ENCODE results near the gene CSMD2. TPM values are rescaled to one million over a fixed set of nuclear protein-coding genes. Genes with fewer than 3 reads are reported as not detected.

Gene CSMD2
- total and polyA plus RNA-seq, 2 experiments from 2014 or later, result 5.3 to 16.6 TPM

DNA sequence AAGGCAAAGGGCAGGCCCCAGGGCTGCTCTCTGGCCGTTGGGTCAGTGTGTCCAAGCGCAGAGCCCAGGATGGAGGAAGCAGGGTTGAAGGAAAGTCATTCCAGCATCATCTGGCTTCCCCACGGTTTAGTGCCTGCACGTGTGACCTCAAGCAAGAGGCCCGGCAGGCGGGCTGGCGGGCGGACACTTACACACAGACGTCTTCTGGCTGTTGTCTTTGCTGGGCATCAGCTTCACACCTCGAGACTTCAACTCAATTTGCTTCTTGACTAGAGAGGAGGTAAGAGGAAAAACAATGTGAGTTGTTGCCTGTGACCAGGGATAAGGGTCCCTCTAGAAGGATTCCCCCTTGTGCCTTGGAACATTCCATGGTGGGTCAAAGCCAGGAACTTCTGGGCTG, 339.5 kb downstream of the CSMD2 start (continued):
- TF ChIP-seq, protein P1, sequence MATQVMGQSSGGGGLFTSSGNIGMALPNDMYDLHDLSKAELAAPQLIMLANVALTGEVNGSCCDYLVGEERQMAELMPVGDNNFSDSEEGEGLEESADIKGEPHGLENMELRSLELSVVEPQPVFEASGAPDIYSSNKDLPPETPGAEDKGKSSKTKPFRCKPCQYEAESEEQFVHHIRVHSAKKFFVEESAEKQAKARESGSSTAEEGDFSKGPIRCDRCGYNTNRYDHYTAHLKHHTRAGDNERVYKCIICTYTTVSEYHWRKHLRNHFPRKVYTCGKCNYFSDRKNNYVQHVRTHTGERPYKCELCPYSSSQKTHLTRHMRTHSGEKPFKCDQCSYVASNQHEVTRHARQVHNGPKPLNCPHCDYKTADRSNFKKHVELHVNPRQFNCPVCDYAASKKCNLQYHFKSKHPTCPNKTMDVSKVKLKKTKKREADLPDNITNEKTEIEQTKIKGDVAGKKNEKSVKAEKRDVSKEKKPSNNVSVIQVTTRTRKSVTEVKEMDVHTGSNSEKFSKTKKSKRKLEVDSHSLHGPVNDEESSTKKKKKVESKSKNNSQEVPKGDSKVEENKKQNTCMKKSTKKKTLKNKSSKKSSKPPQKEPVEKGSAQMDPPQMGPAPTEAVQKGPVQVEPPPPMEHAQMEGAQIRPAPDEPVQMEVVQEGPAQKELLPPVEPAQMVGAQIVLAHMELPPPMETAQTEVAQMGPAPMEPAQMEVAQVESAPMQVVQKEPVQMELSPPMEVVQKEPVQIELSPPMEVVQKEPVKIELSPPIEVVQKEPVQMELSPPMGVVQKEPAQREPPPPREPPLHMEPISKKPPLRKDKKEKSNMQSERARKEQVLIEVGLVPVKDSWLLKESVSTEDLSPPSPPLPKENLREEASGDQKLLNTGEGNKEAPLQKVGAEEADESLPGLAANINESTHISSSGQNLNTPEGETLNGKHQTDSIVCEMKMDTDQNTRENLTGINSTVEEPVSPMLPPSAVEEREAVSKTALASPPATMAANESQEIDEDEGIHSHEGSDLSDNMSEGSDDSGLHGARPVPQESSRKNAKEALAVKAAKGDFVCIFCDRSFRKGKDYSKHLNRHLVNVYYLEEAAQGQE (IDR thresholded peaks at IDR 0.05; ENCODE audit: unreplicated experiment), result no peak
- TF ChIP-seq ZNF331 (CRISPR knock-in tag; IDR thresholded peaks at IDR 0.05; ENCODE audit: low read depth), result no peak
- TF ChIP-seq, protein P2, sequence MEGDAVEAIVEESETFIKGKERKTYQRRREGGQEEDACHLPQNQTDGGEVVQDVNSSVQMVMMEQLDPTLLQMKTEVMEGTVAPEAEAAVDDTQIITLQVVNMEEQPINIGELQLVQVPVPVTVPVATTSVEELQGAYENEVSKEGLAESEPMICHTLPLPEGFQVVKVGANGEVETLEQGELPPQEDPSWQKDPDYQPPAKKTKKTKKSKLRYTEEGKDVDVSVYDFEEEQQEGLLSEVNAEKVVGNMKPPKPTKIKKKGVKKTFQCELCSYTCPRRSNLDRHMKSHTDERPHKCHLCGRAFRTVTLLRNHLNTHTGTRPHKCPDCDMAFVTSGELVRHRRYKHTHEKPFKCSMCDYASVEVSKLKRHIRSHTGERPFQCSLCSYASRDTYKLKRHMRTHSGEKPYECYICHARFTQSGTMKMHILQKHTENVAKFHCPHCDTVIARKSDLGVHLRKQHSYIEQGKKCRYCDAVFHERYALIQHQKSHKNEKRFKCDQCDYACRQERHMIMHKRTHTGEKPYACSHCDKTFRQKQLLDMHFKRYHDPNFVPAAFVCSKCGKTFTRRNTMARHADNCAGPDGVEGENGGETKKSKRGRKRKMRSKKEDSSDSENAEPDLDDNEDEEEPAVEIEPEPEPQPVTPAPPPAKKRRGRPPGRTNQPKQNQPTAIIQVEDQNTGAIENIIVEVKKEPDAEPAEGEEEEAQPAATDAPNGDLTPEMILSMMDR (conservative IDR thresholded peaks at IDR 0.05; ENCODE audit: low read depth in 2 of 2), result no peak
- TF ChIP-seq EZH2 (IDR thresholded peaks at IDR 0.05; ENCODE audit: low read depth, unreplicated experiment), result no peak

DNA sequence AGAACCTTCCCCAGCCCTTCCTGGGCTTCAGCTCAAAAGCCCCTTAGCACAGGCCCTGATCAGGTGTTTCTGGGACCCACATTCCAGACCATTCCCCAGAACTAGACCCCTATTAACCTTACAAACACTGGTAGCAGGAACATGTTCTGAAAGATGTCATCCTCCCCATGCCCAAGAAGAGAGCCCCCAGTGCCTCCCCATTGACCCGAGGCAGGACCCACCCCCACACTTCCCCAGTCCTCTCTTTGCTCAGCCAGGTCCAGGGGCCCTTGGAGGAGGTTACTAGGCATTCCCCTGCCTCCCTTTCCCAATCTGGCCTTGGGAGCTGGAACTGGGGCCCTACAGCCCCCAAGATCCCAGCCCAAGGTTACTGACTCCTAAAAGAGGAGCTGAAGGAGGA, 340.1 kb downstream of the CSMD2 start:
- Histone ChIP-seq H4K20me1 (replicated peaks; ENCODE audit: insufficient read depth) (no peaks in the 10 kb centered on the region), H2AFZ (no peak overlapping the region), H3K4me2 (no peak overlapping the region), H3K79me2 (replicated peaks; ENCODE audit: insufficient read depth) (no peaks in the 10 kb centered on the region), H3K36me3 (ENCODE audit: insufficient read depth) (no peaks in the 10 kb centered on the region; the same call in 1 of the 2 replicates), H3K9me2 (ENCODE audit: insufficient read depth) (0 out of 2 replicates have a peak, but pooled peaks cover 4% of the 10 kb centered on the region), H3K27me3 (ENCODE audit: insufficient read depth) (no peaks in the 10 kb centered on the region), H3K4me1 (ENCODE audit: insufficient read depth) (no peaks in the 10 kb centered on the region), H3K27ac (ENCODE audit: low read depth) (no peak overlapping the region), H3K4me3 (no peak overlapping the region), H3F3A (replicated peaks; ENCODE audit: low read depth) (no peaks in the 10 kb centered on the region)
- H3K36me3 Mint-ChIP-seq (ENCODE audit: low read depth), result peaks cover 55% of the 10 kb centered on the region
- no peak for ATAC-seq
- H3K27me3 Mint-ChIP-seq (ENCODE audit: insufficient read depth, low read depth, poor library complexity), result peaks cover 5% of the 10 kb centered on the region
- no peak overlapping the region for H3K27ac Mint-ChIP-seq
- no peaks in the 10 kb centered on the region; the same call in 2 of the 3 replicates for H3K4me1 Mint-ChIP-seq
- no peak overlapping the region for H3K4me3 Mint-ChIP-seq
- no peak for DNase-seq (ENCODE audit: low spot score)
- H3K9me3 Mint-ChIP-seq, result peaks cover 30% of the 10 kb centered on the region
- TF ChIP-seq, protein P2 (conservative IDR thresholded peaks at IDR 0.05; ENCODE audit: low read depth in 2 of 2), result no peak
- TF ChIP-seq POLR2AphosphoS5 (IDR thresholded peaks at IDR 0.05; ENCODE audit: low read depth), result no peak
- no peak for TF ChIP-seq ZNF114 (CRISPR knock-in tag; IDR thresholded peaks at IDR 0.05)
- TF ChIP-seq, protein P3, sequence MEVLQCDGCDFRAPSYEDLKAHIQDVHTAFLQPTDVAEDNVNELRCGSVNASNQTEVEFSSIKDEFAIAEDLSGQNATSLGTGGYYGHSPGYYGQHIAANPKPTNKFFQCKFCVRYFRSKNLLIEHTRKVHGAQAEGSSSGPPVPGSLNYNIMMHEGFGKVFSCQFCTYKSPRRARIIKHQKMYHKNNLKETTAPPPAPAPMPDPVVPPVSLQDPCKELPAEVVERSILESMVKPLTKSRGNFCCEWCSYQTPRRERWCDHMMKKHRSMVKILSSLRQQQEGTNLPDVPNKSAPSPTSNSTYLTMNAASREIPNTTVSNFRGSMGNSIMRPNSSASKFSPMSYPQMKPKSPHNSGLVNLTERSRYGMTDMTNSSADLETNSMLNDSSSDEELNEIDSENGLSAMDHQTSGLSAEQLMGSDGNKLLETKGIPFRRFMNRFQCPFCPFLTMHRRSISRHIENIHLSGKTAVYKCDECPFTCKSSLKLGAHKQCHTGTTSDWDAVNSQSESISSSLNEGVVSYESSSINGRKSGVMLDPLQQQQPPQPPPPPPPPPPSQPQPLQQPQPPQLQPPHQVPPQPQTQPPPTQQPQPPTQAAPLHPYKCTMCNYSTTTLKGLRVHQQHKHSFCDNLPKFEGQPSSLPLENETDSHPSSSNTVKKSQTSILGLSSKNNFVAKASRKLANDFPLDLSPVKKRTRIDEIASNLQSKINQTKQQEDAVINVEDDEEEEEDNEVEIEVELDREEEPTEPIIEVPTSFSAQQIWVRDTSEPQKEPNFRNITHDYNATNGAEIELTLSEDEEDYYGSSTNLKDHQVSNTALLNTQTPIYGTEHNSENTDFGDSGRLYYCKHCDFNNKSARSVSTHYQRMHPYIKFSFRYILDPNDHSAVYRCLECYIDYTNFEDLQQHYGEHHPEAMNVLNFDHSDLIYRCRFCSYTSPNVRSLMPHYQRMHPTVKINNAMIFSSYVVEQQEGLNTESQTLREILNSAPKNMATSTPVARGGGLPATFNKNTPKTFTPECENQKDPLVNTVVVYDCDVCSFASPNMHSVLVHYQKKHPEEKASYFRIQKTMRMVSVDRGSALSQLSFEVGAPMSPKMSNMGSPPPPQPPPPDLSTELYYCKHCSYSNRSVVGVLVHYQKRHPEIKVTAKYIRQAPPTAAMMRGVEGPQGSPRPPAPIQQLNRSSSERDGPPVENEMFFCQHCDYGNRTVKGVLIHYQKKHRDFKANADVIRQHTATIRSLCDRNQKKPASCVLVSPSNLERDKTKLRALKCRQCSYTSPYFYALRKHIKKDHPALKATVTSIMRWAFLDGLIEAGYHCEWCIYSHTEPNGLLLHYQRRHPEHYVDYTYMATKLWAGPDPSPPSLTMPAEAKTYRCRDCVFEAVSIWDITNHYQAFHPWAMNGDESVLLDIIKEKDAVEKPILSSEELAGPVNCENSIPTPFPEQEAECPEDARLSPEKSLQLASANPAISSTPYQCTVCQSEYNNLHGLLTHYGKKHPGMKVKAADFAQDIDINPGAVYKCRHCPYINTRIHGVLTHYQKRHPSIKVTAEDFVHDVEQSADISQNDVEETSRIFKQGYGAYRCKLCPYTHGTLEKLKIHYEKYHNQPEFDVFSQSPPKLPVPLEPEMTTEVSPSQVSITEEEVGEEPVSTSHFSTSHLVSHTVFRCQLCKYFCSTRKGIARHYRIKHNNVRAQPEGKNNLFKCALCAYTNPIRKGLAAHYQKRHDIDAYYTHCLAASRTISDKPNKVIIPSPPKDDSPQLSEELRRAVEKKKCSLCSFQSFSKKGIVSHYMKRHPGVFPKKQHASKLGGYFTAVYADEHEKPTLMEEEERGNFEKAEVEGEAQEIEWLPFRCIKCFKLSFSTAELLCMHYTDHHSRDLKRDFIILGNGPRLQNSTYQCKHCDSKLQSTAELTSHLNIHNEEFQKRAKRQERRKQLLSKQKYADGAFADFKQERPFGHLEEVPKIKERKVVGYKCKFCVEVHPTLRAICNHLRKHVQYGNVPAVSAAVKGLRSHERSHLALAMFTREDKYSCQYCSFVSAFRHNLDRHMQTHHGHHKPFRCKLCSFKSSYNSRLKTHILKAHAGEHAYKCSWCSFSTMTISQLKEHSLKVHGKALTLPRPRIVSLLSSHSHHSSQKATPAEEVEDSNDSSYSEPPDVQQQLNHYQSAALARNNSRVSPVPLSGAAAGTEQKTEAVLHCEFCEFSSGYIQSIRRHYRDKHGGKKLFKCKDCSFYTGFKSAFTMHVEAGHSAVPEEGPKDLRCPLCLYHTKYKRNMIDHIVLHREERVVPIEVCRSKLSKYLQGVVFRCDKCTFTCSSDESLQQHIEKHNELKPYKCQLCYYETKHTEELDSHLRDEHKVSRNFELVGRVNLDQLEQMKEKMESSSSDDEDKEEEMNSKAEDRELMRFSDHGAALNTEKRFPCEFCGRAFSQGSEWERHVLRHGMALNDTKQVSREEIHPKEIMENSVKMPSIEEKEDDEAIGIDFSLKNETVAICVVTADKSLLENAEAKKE (CRISPR knock-in tag; IDR thresholded peaks at IDR 0.05), result no peak
- no peak for TF ChIP-seq NANOG (IDR thresholded peaks at IDR 0.05; ENCODE audit: borderline replicate concordance)
